NCI-H1092 treated with DMSO at 0.1 percent for 48 hours (cell line): ENCODE results near the gene DENND1B.
"Not testable (repeated sequence)": the region's sequence is repeated elsewhere in the genome, so short reads cannot be mapped to it uniquely, and the experiment has no call there.

Experiments
- DNase-seq: peaks from one replicate; lab custom pipeline; 2025; lab: John Stamatoyannopoulos, UW

The DENND1B gene

DNA sequence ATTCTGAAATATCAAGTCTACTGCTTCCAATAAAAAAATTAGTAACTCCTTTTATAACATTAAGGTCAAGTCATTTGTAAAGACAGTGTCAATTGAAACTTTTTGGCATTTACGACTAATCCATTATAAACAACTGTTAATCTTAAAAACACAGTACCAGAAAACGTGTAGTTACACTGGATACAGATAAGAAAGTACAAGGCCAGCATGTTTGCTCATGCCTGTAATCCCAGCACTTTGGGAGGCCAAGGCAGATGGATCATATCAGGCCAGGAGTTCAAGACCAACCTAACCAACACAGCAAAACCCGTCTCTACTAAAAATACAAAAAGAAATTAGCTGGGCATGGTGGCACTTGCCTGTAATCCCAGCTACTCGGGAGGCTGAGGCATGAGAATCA, 29.4 kb downstream of the DENND1B start:
- no peak for DNase-seq

DNA sequence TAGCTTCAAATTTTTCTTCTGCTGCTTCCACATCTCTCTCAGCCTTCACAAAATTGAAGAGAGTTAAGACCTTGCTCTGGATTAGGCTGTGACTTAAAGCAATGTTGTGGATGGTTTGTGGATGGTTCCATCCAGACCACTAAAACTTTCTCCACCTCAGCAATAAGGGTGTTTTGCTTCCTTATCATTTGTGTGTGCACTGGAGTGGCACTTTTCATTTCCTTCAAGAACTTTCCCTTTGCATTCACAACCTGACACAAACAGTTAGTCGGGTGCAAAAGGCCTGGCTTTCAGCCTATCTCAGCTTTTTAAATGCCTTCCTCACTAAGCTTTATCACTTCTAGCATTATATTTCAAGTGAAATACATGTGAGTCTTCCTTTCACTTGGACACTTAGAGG, 30.3 kb downstream of the DENND1B start:
- no peak for DNase-seq

- DNase-seq = no peak
Observed at GRCh38 chr1:197743578-197743977, 31.7 kb downstream of the DENND1B start.

DNA sequence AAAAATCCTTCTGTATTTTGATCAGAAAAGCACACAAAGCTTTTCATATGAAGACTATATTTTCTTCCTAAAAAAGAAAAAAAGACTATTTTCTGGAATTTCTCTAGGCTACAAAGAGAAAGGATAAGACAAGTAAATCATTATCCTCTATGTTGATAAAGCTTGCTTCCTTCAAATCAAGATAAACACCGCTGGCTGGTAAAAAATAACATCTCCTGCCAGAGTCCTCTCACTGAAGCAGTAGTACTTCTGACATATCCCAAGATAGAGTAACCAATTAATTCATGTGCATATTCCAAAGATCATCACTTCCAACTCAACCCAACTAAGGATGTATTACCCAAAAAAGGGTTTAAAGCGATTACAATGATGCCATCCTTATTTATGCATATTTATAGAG, 34.3 kb downstream of the DENND1B start:
- no peak for DNase-seq

DNA sequence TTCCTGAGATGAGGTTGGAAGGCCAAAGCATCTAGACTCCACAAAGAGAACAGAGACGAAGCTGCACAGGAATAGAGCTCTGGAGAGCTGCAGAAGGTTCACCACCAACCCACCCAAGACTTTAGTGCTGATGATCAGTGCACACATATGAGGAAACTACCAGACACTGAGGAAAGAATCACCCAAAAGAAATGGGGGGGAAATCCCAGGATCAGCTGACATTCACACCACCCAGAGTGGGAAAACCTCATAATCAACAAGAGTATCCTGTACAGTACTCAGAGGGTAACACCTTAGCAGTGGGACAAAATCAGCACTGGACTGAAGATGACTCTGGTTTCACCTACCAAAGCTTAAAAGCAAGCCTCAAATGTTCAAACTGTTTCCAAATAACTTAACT, 36.4 kb downstream of the DENND1B start:
- DNase-seq = no peak

GRCh38 chr1:197737916-197738315, 37.4 kb downstream of the DENND1B start:
- DNase-seq = no peak

DNA sequence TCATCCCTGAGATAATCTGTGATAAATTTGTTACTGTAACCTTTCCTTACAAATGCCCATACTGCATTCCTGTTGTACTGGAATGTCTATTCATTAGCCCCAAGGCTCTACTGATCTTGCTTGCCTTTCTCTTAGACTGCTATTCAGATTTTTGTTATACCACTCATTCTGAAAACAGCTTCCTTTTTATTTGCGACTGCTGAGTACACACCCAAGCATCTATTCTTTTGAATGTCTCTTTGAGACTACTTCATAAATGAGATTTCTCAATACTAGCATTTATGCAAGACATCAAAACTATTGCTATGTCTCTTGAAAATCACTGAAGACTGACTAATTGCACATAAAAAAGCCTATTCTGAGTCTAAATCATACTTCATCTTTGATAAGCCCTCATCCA, 38.6 kb downstream of the DENND1B start:
- DNase-seq = no peak

- no peak for DNase-seq
Observed at GRCh38 chr1:197735461-197735860, 39.8 kb downstream of the DENND1B start.

DNA sequence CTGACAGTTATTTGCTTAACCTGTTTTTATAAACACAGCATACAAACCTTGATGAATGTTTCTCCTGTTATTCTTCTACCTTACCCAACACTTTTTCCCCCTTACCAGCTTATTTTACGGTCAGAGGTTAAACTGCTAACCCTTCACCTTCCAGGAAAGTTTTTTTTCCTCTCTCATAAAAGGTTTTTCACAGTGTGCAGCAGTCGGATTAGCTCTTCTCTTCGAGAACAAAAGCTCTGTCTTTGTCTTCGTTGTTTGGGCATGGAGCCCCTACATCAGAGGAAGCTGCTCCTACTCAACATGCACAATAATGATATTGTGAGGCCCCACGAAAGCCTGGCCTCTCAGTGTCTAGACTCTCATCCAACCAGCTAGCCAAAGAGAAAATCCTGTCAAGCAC, 42.0 kb downstream of the DENND1B start:
- no peak for DNase-seq

- no peak for DNase-seq
Observed at GRCh38 chr1:197732187-197732586, 43.1 kb downstream of the DENND1B start.

DNA sequence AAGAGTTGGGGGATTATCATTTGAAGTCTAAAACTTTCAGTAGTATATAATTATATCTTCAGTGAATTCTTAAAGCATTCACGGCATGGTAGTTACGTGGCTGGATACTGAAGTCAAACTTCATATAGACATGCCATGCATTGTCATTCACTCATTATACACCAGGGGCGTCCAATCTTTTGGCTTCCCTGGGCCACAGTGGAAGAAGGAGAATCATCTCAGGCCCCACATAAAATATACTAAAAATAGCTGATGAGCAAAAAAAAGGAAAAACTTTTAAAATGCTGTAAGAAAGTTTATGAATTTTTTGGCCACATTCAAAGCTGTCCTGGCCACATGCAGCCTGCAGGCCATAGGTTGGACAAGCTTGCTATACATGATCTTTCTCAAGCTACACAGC, 43.8 kb downstream of the DENND1B start:
- DNase-seq = no peak

DNA sequence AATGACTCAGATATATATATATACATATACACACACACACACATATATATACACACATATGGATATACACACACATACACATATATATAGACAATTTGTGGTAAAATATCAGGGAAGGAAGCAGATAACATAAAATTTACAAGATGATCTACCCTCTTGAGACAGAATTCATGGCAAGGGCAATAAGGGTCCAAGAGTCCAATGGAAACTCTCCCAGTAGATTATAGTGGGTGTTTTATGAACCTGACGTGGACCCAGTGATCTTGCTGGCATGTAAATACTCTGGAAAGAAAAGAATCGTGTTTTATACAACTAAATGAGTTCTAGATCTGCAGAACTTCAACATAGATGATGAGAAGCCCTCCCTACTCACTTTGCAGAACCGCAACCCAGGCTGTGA, 49.3 kb downstream of the DENND1B start:
- no peak for DNase-seq

DNA sequence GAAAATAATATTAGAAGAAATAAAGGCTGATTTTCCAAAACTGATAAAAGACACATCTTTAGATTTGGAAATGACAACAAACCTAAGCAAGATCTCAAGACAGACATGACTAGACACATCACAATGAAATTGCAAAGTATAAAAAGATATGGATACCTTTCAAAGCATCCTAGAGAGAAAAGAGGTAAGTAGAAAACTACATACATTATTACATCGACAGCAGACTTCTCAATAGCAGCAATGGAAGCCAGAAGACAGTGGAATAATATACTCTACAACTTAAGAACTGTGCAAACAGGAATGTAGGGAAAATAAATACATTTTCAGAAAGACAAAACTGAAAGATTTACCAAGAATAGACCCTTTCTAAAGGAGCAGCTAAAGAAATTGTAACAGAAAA, 50.2 kb downstream of the DENND1B start:
- no peak for DNase-seq

DNA sequence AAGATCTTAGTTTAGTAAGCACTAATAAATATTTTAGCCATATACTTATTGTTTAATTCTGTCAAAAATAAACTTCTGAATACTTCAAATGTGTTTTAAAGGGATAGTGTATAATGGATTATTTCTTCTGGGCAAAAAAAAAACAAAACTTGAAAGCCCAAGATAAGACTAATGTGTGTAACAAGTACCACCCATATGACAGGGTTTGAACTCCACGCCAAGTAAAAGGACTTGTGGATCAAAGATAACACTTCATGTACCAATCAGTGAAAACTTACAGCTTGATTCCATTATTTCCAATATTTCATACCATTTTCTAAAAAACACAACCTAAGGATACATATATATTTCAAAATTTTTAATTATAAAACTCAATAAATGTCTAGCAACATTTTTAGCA, 59.5 kb downstream of the DENND1B start:
- DNase-seq = no peak

GRCh38 chr1:197706601-197707000, 68.7 kb downstream of the DENND1B start:
- no peak for DNase-seq

- DNase-seq = no peak
Observed at GRCh38 chr1:197705941-197706340, 69.3 kb downstream of the DENND1B start.

- not testable (repeated sequence) for DNase-seq
Observed at GRCh38 chr1:197700688-197701087, 74.6 kb downstream of the DENND1B start.

DNA sequence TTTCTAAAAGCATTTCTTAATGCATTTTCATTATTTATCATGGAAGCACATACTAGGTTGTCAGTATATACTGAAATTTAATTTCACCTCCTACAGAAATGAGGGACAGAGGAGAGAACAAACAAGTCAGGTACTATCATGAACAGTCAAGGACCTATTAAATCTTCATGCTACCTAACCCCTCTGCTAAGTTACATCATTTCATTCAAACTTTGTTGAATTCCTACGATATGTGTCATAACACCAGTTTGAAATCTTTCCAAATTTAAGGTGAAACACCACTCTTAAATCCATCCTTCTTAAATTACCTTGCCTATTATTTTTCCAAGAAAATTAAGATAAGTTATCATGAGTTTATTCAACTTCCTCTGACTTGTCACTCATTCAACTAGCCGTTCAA, 78.9 kb downstream of the DENND1B start:
- DNase-seq = no peak

GRCh38 chr1:197695961-197696360, 79.3 kb downstream of the DENND1B start:
- DNase-seq = no peak

- DNase-seq = no peak
Observed at GRCh38 chr1:197692965-197693364, 82.3 kb downstream of the DENND1B start.

- no peak for DNase-seq
Observed at GRCh38 chr1:197691816-197692215, 83.5 kb downstream of the DENND1B start.

DNA sequence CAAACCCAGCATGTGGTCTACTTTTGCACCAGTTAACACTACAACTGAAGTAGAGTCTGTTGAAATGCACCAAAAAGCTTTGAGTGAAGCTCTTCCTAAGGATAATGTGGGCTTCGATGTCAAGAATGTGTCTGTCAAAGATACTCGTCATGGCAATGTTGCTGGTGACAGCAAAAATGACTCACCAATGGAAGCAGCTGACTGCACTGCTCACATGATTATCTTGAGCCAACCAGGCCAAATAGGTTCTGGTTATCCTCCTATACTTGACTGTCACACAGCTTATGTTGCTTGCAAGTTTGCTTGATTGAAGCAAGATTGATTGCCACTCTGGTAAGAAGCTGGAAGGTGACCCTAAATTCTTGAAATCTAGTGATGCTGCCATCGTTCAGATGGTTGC, 85.2 kb downstream of the DENND1B start:
- no peak for DNase-seq

DNA sequence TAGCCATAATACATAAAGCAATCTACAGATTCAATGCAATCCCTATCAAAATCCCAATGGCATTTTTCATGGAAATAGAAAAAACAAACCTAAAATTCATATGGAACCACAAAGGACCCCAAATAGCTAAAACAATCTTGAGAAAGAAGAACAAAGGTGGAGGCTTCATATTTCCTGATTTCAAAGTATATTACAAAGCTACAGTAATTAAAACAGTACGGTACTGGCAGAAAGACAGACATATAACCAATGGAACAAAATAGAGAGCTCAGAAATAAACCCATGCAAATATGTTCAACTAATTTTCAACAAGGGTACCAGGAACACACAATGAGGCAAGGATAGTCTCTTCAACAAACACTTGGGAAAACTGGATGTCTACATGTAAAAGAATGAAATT, 87.0 kb downstream of the DENND1B start:
- DNase-seq = no peak

GRCh38 chr1:197686702-197687355, 88.5 kb downstream of the DENND1B start:
- no peak for DNase-seq

GRCh38 chr1:197686231-197686630, 89.0 kb downstream of the DENND1B start:
- DNase-seq = no peak
